MCF 10A (cell line): Measurements from ENCODE around the gene FXYD5. TPM values are rescaled to one million over a fixed set of nuclear protein-coding genes. Genes with fewer than 3 reads are reported as not detected.

Source experiments
- BruUV-seq: library from RNA; stranded (reverse); fragments of 400-500 nt; replicated peaks from 2 replicates; lab custom pipeline; 2021; lab: Mats Ljungman, UMichigan
- CTCF ChIA-PET: fragments of 300-600 bp; sonication (Branson Sonifier 250); formaldehyde crosslinking; extraction: SDS; loops from one replicate; lab custom pipeline; 2021; ENCODE audit warnings: antibody characterized with exemption, inconsistent platforms; lab: Yijun Ruan, JAX
- POLR2A ChIA-PET: fragments of 300-600, 350-650 bp; sonication (Branson Sonifier 250); formaldehyde crosslinking; extraction: SDS; loops from one replicate; lab custom pipeline; 2020; ENCODE audit warnings: antibody characterized with exemption, inconsistent platforms; lab: Yijun Ruan, JAX
- DNase-seq: peaks from one replicate; pipeline ENCODE4 v3.0.0-alpha.2; 2018; ENCODE audit not compliant: unreplicated experiment
- H3K27ac Mint-ChIP-seq: one replicate; pipeline ENCODE4 v1.8.0; 2022; ENCODE audit warnings: mild to moderate bottlenecking, low read depth, mixed read lengths; ENCODE audit not compliant: unreplicated experiment
- H3K27me3 Mint-ChIP-seq: one replicate; pipeline ENCODE4 v1.8.0; 2022; ENCODE audit warnings: mixed read lengths; ENCODE audit not compliant: insufficient read depth, unreplicated experiment
- H3K36me3 Mint-ChIP-seq: one replicate; pipeline ENCODE4 v1.8.0; 2022; ENCODE audit warnings: mild to moderate bottlenecking, moderate library complexity, mixed read lengths; ENCODE audit not compliant: insufficient read depth, unreplicated experiment
- H3K4me1 Mint-ChIP-seq: one replicate; pipeline ENCODE4 v1.8.0; 2022; ENCODE audit warnings: mixed read lengths; ENCODE audit not compliant: insufficient read depth, unreplicated experiment
- H3K4me3 Mint-ChIP-seq: one replicate; pipeline ENCODE4 v1.8.0; 2022; ENCODE audit warnings: mild to moderate bottlenecking, moderate library complexity, mixed read lengths; ENCODE audit not compliant: unreplicated experiment
- H3K9me3 Mint-ChIP-seq: one replicate; pipeline ENCODE4 v1.8.0; 2022; ENCODE audit warnings: mixed read lengths; ENCODE audit not compliant: unreplicated experiment
- intact Hi-C: fragments of 100-400 bp; cut with micrococcal nuclease; formaldehyde crosslinking; loops from 2 replicates; pipeline ENCODE4 v1.14.1; 2022
- total RNA-seq: library from RNA; stranded (reverse); gene quantifications from 2 replicates; pipeline ENCODE4 v1.2.3, GENCODE V29; 2022
- TF ChIP-seq, protein P1 (sequence below): fragments of 200-600 bp; IDR thresholded peaks from one replicate; pipeline ENCODE4 v1.8.0; 2022; ENCODE audit warnings: antibody characterized with exemption, mild to moderate bottlenecking; ENCODE audit not compliant: unreplicated experiment

The FXYD5 gene
- total RNA-seq, 1 experiment from 2014 or later, result 150 TPM

- no peaks in the 10 kb centered on the region for H3K27me3 Mint-ChIP-seq
- CTCF ChIA-PET, result interaction anchor here (1.8 to 2.6 kb wide), 2 partner anchors 10 to 12 kb away, joined by 5 to 17 read pairs; partner anchors contain the start of gene FXYD3
- TF ChIP-seq, protein P1, sequence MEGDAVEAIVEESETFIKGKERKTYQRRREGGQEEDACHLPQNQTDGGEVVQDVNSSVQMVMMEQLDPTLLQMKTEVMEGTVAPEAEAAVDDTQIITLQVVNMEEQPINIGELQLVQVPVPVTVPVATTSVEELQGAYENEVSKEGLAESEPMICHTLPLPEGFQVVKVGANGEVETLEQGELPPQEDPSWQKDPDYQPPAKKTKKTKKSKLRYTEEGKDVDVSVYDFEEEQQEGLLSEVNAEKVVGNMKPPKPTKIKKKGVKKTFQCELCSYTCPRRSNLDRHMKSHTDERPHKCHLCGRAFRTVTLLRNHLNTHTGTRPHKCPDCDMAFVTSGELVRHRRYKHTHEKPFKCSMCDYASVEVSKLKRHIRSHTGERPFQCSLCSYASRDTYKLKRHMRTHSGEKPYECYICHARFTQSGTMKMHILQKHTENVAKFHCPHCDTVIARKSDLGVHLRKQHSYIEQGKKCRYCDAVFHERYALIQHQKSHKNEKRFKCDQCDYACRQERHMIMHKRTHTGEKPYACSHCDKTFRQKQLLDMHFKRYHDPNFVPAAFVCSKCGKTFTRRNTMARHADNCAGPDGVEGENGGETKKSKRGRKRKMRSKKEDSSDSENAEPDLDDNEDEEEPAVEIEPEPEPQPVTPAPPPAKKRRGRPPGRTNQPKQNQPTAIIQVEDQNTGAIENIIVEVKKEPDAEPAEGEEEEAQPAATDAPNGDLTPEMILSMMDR, result no peak
- POLR2A ChIA-PET, result interaction anchor here (0.6 to 6.0 kb wide), 12 partner anchors 9 to 713 kb away, joined by 3 to 70 read pairs (median 6); partner anchors contain the start of genes FXYD3 and LGI4
- H3K4me1 Mint-ChIP-seq, result peaks cover 49% of the 10 kb centered on the region
- no peak overlapping the region for H3K27ac Mint-ChIP-seq
- DNase-seq, result no peak
- no peak overlapping the region for H3K4me3 Mint-ChIP-seq
- intact Hi-C loops, result no loop called here
- no TSS peak for BruUV-seq
- no peaks in the 10 kb centered on the region for H3K9me3 Mint-ChIP-seq
- H3K36me3 Mint-ChIP-seq, result peaks cover 5% of the 10 kb centered on the region
Observed at GRCh38 chr19:35125270-35125717, 29.2 kb upstream of the FXYD5 start.

DNA sequence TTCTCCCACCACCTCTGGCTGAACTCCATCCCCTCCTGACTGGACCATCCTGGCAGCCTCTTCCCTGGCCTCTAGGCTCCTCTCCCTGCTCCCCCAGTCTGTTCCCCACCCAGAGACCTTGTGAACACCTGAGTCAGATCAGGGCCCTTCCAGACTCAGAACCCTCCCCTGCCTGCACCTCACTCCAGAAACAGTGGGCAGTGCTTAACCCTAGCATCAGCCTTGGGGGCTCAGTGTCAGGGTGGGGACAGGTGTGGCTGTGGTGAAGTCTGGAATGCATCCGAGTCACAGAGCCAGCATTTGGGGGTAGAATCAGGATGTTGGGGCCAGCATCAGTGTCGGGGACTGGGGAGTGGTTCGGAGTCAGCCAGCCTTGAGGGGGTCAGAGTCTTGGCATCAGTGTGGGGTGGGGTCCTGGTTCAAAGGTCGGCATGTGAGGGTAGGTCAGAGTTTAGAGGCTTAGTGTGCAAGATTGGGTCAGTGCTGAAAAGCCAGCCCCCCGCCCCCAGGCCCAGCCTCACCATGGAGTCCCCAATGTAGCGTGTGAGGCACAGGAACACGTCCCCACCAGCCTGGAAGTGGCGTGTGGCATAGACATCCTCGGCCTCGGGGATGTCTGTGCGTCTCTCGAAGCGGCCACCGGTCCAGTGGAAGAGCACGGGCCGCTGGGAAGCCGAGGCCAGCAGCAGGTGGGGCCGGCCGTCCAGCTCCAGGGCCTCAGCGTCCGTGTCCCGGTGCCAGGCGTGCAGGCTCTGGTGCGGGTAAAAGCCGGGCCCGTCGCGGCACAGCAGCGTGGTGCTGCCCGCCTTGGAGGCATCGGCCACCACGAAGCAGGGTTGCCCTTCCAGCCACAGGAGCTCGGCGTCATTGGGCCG, 28.5 kb upstream of the FXYD5 start:
- TF ChIP-seq, protein P1, result no peak
- Mint-ChIP-seq H3K4me1 (peaks cover 42% of the 10 kb centered on the region), H3K9me3 (no peaks in the 10 kb centered on the region), H3K36me3 (peaks cover 4% of the 10 kb centered on the region), H3K4me3 (no peak overlapping the region), H3K27ac (no peak overlapping the region), H3K27me3 (no peaks in the 10 kb centered on the region)
- no TSS peak for BruUV-seq
- no peak for DNase-seq
- intact Hi-C loops, result no loop called here
- POLR2A ChIA-PET, result interaction anchor here (1.0 to 6.0 kb wide), 4 partner anchors 10 to 56 kb away, joined by 3 to 70 read pairs (median 12); partner anchors contain the start of gene FXYD3
- CTCF ChIA-PET, result interaction anchor here (1.2 to 3.1 kb wide), 6 partner anchors 10 to 59 kb away, joined by 3 to 23 read pairs (median 13); partner anchors contain the start of gene FXYD3

- CTCF ChIA-PET, result interaction anchor here (1.2 to 3.1 kb wide), 5 partner anchors 10 to 82 kb away, joined by 3 to 23 read pairs (median 9); no protein-coding TSS in a partner anchor
- intact Hi-C loops, result no loop called here
- H3K4me1 Mint-ChIP-seq, result peaks cover 36% of the 10 kb centered on the region
- POLR2A ChIA-PET, result interaction anchor here (1.0 to 6.0 kb wide), 2 partner anchors 11 to 28 kb away, joined by 3 to 70 read pairs; partner anchors contain the start of gene FXYD3
- no peak for DNase-seq
- TF ChIP-seq, protein P1, result no peak
- H3K4me3 Mint-ChIP-seq, result no peak overlapping the region
- no peaks in the 10 kb centered on the region for H3K9me3 Mint-ChIP-seq
- BruUV-seq, result no TSS peak
- H3K27me3 Mint-ChIP-seq, result no peaks in the 10 kb centered on the region
- no peak overlapping the region for H3K27ac Mint-ChIP-seq
- peaks cover 4% of the 10 kb centered on the region for H3K36me3 Mint-ChIP-seq
Observed at GRCh38 chr19:35126624-35126959, 27.9 kb upstream of the FXYD5 start.

GRCh38 chr19:35127871-35128270, 26.7 kb upstream of the FXYD5 start:
- H3K27me3 Mint-ChIP-seq, result no peaks in the 10 kb centered on the region
- BruUV-seq, result no TSS peak
- no peak overlapping the region for H3K4me3 Mint-ChIP-seq
- H3K27ac Mint-ChIP-seq, result no peak overlapping the region
- TF ChIP-seq, protein P1, result no peak
- peaks cover 4% of the 10 kb centered on the region for H3K36me3 Mint-ChIP-seq
- intact Hi-C loops, result no loop called here
- POLR2A ChIA-PET, result interaction anchor here (0.7 to 6.0 kb wide), 6 partner anchors 8 to 71 kb away, joined by 3 to 70 read pairs (median 4); partner anchors contain the start of gene FXYD3
- H3K4me1 Mint-ChIP-seq, result peaks cover 26% of the 10 kb centered on the region
- H3K9me3 Mint-ChIP-seq, result no peaks in the 10 kb centered on the region
- DNase-seq, result no peak
- CTCF ChIA-PET, result interaction anchor here (0.6 to 3.1 kb wide), 8 partner anchors 9 to 190 kb away, joined by 3 to 23 read pairs (median 4); partner anchors contain the start of gene FXYD3
